Mesenchymal stem cell (in vitro differentiated cells and primary cell): Measurements from ENCODE around the gene UGT2B28.
"Not testable (repeated sequence)": the region's sequence is repeated elsewhere in the genome, so short reads cannot be mapped to it uniquely, and the experiment has no call there.

Source experiments
- DNase-seq: peaks from one replicate; pipeline ENCODE4 v3.0.0-alpha.2; 2013
- H2AFZ ChIP-seq: one replicate; pipeline ENCODE4 v1.6.1; 2013; ENCODE audit warnings: low read depth, mild to moderate bottlenecking, control low read depth, inconsistent platforms, low read length, moderate library complexity
- H2AK5ac ChIP-seq: 2 replicates; pipeline ENCODE4 v1.6.1; 2013; ENCODE audit warnings: low read length, moderate library complexity, mild to moderate bottlenecking, inconsistent platforms; ENCODE audit not compliant: severe bottlenecking
- H2BK120ac ChIP-seq: one replicate; pipeline ENCODE4 v1.6.1; 2013; ENCODE audit warnings: low read depth, mild to moderate bottlenecking, inconsistent platforms, low read length, moderate library complexity
- H2BK12ac ChIP-seq, 2 experiments: one replicate each; pipeline ENCODE4 v1.6.1; 2013; ENCODE audit warnings: inconsistent platforms in 2 of 2, low read length in 2 of 2, mild to moderate bottlenecking in 2 of 2, moderate library complexity in 2 of 2, control low read depth in 1 of 2
- H2BK15ac ChIP-seq: one replicate; pipeline ENCODE4 v1.6.1; 2013; ENCODE audit warnings: mild to moderate bottlenecking, low read depth, inconsistent platforms; ENCODE audit not compliant: poor library complexity, severe bottlenecking
- H2BK5ac ChIP-seq: 2 replicates; pipeline ENCODE4 v1.6.1; 2013; ENCODE audit warnings: low read depth, mild to moderate bottlenecking, low read length, control low read depth, inconsistent platforms; ENCODE audit not compliant: poor library complexity, severe bottlenecking
- H3K14ac ChIP-seq, 2 experiments: one replicate each; pipeline ENCODE4 v1.6.1; 2013; ENCODE audit warnings: inconsistent platforms in 2 of 2, low read length in 2 of 2, control low read depth in 1 of 2, mild to moderate bottlenecking in 1 of 2, moderate library complexity in 1 of 2
- H3K18ac ChIP-seq, 2 experiments: one replicate each; pipeline ENCODE4 v1.6.1; 2013; ENCODE audit warnings: inconsistent platforms in 2 of 2, low read length in 2 of 2, control low read depth in 1 of 2, low read depth in 1 of 2, mild to moderate bottlenecking in 1 of 2
- H3K23ac ChIP-seq, 2 experiments: one replicate each; pipeline ENCODE4 v1.6.1; 2013; ENCODE audit warnings: inconsistent platforms in 2 of 2, low read length in 2 of 2, mild to moderate bottlenecking in 2 of 2, moderate library complexity in 2 of 2, control low read depth in 1 of 2
- H3K27ac ChIP-seq: 2 replicates; pipeline ENCODE4 v1.5.1; 2013; ENCODE audit warnings: mild to moderate bottlenecking, moderate library complexity, low read length, control low read depth, inconsistent platforms; ENCODE audit not compliant: poor library complexity, severe bottlenecking
- H3K27me3 ChIP-seq, 2 experiments: 2 replicates each; pipeline versions ENCODE4 v1.6.1 to v1.7.0; 2013; ENCODE audit warnings: low read length in 2 of 2, mild to moderate bottlenecking in 2 of 2, moderate library complexity in 2 of 2, control low read depth in 1 of 2, inconsistent platforms in 1 of 2; ENCODE audit not compliant: control insufficient read depth in 1 of 2, insufficient read depth in 1 of 2
- H3K36me3 ChIP-seq, 2 experiments: 2 replicates each; pipeline versions ENCODE4 v1.6.1 to v1.7.0; 2013; ENCODE audit warnings: low read length in 2 of 2, control low read depth in 1 of 2, inconsistent platforms in 1 of 2, low read depth in 1 of 2, mild to moderate bottlenecking in 1 of 2; ENCODE audit not compliant: insufficient read depth in 2 of 2, control insufficient read depth in 1 of 2
- H3K4ac ChIP-seq, 2 experiments: one replicate each; pipeline ENCODE4 v1.6.1; 2013; ENCODE audit warnings: inconsistent platforms in 2 of 2, low read length in 2 of 2, mild to moderate bottlenecking in 2 of 2, moderate library complexity in 2 of 2, control low read depth in 1 of 2, low read depth in 1 of 2
- H3K4me1 ChIP-seq: 2 replicates; pipeline ENCODE4 v1.6.1; 2013; ENCODE audit warnings: low read depth, low read length, control low read depth; ENCODE audit not compliant: control insufficient read depth, insufficient read depth
- H3K4me2 ChIP-seq: 2 replicates; pipeline ENCODE4 v1.6.1; 2013; ENCODE audit warnings: low read length, mild to moderate bottlenecking, inconsistent platforms; ENCODE audit not compliant: poor library complexity, severe bottlenecking
- H3K4me3 ChIP-seq, 2 experiments: 2 replicates each; pipeline versions ENCODE4 v1.5.1 to v1.7.0; 2013; ENCODE audit warnings: low read length in 2 of 2, mild to moderate bottlenecking in 2 of 2, control low read depth in 1 of 2, low read depth in 1 of 2; ENCODE audit not compliant: insufficient read depth in 1 of 2
- H3K79me1 ChIP-seq: replicated peaks from 2 replicates; pipeline ENCODE4 v1.6.1; 2013; ENCODE audit warnings: mild to moderate bottlenecking, control low read depth, low read length, inconsistent platforms; ENCODE audit not compliant: poor library complexity, severe bottlenecking
- H3K9ac ChIP-seq: 2 replicates; pipeline ENCODE4 v1.7.0; 2013; ENCODE audit warnings: mild to moderate bottlenecking, low read length, moderate library complexity
- H3K9me3 ChIP-seq: 2 replicates; pipeline ENCODE4 v1.7.0; 2013; ENCODE audit warnings: mild to moderate bottlenecking, low read length; ENCODE audit not compliant: control insufficient read depth
- H4K8ac ChIP-seq: one replicate; pipeline ENCODE4 v1.6.1; 2013; ENCODE audit warnings: inconsistent platforms, mild to moderate bottlenecking, low read length, moderate library complexity
- H4K91ac ChIP-seq: one replicate; pipeline ENCODE4 v1.6.1; 2013; ENCODE audit warnings: mild to moderate bottlenecking, low read length, inconsistent platforms
- WGBS: methylation state at CpG from one replicate; pipeline ENCODE4 v1.1.7; 2013; ENCODE audit warnings: mixed read lengths; 5-methylcytosine and 5-hydroxymethylcytosine counted together

Gene UGT2B28

DNA sequence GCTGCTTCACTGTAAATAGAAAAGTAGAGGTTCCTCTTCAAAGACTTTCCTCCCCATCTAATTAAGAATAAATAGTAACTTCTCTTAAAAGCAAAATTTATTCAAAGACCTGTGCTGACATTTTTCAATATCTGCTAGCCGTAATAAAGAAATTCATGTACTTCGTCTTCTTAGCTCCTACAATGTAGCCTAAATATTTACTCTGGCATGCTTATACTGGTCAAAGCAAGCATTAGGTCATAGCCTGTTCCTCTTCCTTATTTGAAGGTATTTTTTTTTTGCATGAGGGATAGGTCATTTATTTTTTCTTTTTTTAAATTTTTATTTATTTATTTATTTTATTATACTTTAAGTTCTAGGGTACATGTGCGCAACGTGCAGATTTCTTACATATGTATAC is 30.0 kb downstream of the UGT2B28 start:
- H3K9ac ChIP-seq, H2AK5ac ChIP-seq, H4K91ac ChIP-seq, H3K27ac ChIP-seq, H3K4me1 ChIP-seq, H2BK5ac ChIP-seq, H3K4me3 ChIP-seq, H4K8ac ChIP-seq, H3K14ac ChIP-seq, H2BK12ac ChIP-seq, H3K18ac ChIP-seq, H2AFZ ChIP-seq, H3K4me2 ChIP-seq, H3K79me1 ChIP-seq, H3K9me3 ChIP-seq, H2BK120ac ChIP-seq, H3K23ac ChIP-seq, H3K27me3 ChIP-seq, DNase-seq, H2BK15ac ChIP-seq, H3K4ac ChIP-seq, H3K36me3 ChIP-seq: not testable (repeated sequence)
- WGBS, result 97% methylated on average over 4 of the region's 4 CpGs

DNA sequence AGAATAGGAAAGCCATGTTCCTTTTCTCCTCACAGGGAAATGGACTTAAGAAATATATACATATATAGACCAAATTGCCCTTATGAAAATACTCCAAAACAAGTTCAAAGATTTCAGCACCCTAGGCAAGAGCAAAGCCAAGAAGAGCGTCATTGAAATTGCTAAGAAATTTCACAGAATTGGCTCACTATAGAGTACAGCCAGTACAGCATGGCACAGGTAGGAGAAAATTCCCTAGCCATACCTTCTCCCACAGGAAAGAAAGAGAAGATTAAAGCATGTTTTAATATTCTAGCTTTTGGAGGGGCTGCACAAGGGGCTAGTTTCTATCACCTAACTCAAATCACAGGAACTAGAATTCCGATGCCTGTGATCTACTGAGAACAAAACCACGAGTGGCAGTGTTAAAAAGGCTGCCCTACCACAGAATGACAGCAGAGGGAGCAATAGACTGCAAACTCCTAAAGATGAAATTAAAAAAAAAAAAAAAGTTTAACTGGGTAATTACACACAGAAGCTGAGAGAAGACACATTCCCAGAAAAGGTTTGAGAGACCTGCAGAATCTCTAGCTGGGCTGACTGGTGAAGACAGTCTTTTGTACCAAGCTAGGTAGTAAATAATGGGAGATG is 37.5 kb downstream of the UGT2B28 start:
- not testable (repeated sequence) for H3K23ac ChIP-seq, H2AFZ ChIP-seq, H2BK120ac ChIP-seq, H4K8ac ChIP-seq, H3K9me3 ChIP-seq, H3K9ac ChIP-seq, H2BK5ac ChIP-seq, H3K4ac ChIP-seq, H3K4me2 ChIP-seq, H3K4me3 ChIP-seq, H2AK5ac ChIP-seq, H2BK12ac ChIP-seq, H3K18ac ChIP-seq, H3K14ac ChIP-seq, H3K79me1 ChIP-seq, H3K27ac ChIP-seq, H3K36me3 ChIP-seq, H2BK15ac ChIP-seq, H3K27me3 ChIP-seq, H4K91ac ChIP-seq
- H3K4me1 ChIP-seq, result peaks cover 11% of the 10 kb centered on the region
- DNase-seq, result peak; percentile 51
- WGBS, result 39% methylated on average over 2 of the region's 3 CpGs

DNA sequence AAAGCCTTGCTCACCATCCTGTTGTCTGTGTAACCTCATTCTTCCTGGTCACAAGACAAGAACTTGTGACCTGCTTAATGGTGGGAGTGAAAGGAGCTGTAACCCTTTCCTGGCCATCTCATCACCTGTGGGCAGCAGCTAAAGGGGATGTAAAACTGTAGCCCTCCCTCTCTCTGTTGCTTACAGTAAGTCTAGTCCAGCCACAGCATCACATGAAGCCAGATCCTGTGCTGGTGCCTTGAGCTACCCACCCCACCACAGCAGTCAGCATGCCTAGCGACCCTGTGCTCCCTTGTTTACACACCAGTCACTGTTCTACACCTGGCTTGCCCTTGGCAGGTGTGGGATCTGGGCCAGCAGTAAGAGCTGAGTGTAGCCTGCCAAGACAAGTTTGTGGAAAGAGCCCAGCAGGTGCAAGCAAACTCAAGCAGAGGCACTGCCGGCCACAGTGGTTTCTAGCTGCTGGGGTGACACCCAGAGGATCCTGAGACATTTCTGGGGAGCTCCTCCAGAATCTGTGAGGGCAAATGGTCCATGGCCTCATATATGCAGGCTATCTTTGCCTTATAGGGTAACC is 41.0 kb downstream of the UGT2B28 start:
- no peaks in the 10 kb centered on the region for H3K79me1 ChIP-seq
- H3K36me3 ChIP-seq, result no peaks in the 10 kb centered on the region
- H2AK5ac ChIP-seq, result peak overlapping the region; percentile 12
- DNase-seq, result no peak
- no peak overlapping the region for H3K4me3 ChIP-seq
- WGBS, result 95% methylated on average over 1 of the region's 2 CpGs
- H2BK12ac ChIP-seq, result peak overlapping the region in 1 of 2 experiments; percentile 16
- no peak overlapping the region for H2BK120ac ChIP-seq
- no peak overlapping the region for H3K27ac ChIP-seq
- H3K4me2 ChIP-seq, result no peak overlapping the region
- H3K18ac ChIP-seq, result peak overlapping the region in 1 of 2 experiments; percentile 29
- H3K27me3 ChIP-seq, result no peaks in the 10 kb centered on the region
- no peak overlapping the region for H3K4ac ChIP-seq
- no peak overlapping the region for H2BK15ac ChIP-seq
- no peaks in the 10 kb centered on the region for H3K9me3 ChIP-seq
- no peak overlapping the region for H3K23ac ChIP-seq
- no peak overlapping the region for H4K8ac ChIP-seq
- H3K14ac ChIP-seq, result peak overlapping the region in 1 of 2 experiments; percentile 29
- H4K91ac ChIP-seq, result no peak overlapping the region
- H3K9ac ChIP-seq, result no peak overlapping the region
- H2BK5ac ChIP-seq, result no peak overlapping the region
- H2AFZ ChIP-seq, result no peak overlapping the region
- peaks cover 11% of the 10 kb centered on the region for H3K4me1 ChIP-seq

DNA sequence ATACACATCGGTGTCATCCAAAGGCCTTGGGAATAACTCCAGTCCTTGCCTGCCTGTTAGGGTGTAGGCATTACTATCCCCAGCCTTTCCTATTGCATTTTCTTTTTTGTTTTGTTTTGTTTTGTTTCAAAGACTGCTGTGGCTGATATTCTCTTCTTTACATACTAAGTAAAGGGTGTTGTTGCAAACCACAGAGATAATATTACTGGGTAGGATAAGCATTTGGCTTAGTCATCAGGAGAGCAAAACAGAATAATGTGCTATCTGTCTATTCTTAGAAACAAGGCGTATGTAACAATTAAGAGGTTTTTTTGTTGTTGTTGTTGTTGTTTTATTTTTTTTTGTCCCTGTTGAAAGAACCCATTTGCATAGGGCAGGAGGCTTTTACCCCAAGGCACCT is 41.8 kb downstream of the UGT2B28 start:
- Histone ChIP-seq H3K27ac (peak overlapping the region; percentile 77), H3K18ac (no peak overlapping the region), H3K27me3 (no peaks in the 10 kb centered on the region), H3K79me1 (no peaks in the 10 kb centered on the region), H4K91ac (no peak overlapping the region), H3K36me3 (no peaks in the 10 kb centered on the region), H2BK5ac (no peak overlapping the region), H3K9me3 (no peaks in the 10 kb centered on the region), H2BK15ac (no peak overlapping the region), H2BK12ac (peak overlapping the region in 1 of 2 experiments; percentile 37), H2AFZ (no peak overlapping the region), H4K8ac (no peak overlapping the region), H3K23ac (no peak overlapping the region), H3K14ac (no peak overlapping the region), H2BK120ac (no peak overlapping the region), H3K4me3 (no peak overlapping the region), H3K4ac (no peak overlapping the region), H2AK5ac (no peak overlapping the region), H3K9ac (no peak overlapping the region), H3K4me2 (no peak overlapping the region), H3K4me1 (peaks cover 11% of the 10 kb centered on the region)
- peak; percentile 79 for DNase-seq
- WGBS, result 50% methylated on average over 2 of the region's 2 CpGs
